Heart right ventricle (tissue), 16 donors: ENCODE results near the gene RNASET2. TPM values are rescaled to one million over a fixed set of nuclear protein-coding genes. Genes with fewer than 3 reads are reported as not detected.

ENCODE experiments used
- ATAC-seq, 8 donors: fragments of 200-7000 bp; cut with Tn5 transposase; one replicate each; pipeline ENCODE4 v1.9.1; 2020; ENCODE audit warnings: mild to moderate bottlenecking in 8 of 8, moderate library complexity in 8 of 8, moderate number of reproducible peaks in 1 of 8
- DNase-seq, 2 donors: peaks; one replicate each; pipeline ENCODE4 v3.0.0-alpha.2; 2020
- H3K27ac ChIP-seq, 10 donors: fragments of 200-600 bp; sonication (generic) in 2 of 10; one replicate each; pipeline versions ENCODE4 v1.5.0 to v1.8.0; 2020 to 2022; ENCODE audit warnings: mild to moderate bottlenecking in 3 of 10
- H3K27me3 ChIP-seq, 7 donors: fragments of 200-600 bp; one replicate each; pipeline ENCODE4 v1.8.0; 2021 to 2022; ENCODE audit warnings: mild to moderate bottlenecking in 2 of 7
- H3K36me3 ChIP-seq, 9 donors: fragments of 200-600 bp; sonication (generic) in 1 of 9; one replicate each; pipeline versions ENCODE4 v1.5.0 to v1.8.0; 2020 to 2022; ENCODE audit warnings: mild to moderate bottlenecking in 2 of 9
- H3K4me1 ChIP-seq, 9 donors: fragments of 200-600 bp; sonication (generic) in 1 of 9; one replicate each; pipeline versions ENCODE4 v1.5.0 to v1.8.0; 2020 to 2022; ENCODE audit warnings: mild to moderate bottlenecking in 4 of 9
- H3K4me3 ChIP-seq, 10 donors: fragments of 200-600 bp; sonication (generic) in 2 of 10; one replicate each; pipeline versions ENCODE4 v1.5.0 to v1.8.0; 2020 to 2022; ENCODE audit warnings: mild to moderate bottlenecking in 7 of 10, moderate library complexity in 2 of 10
- H3K9me3 ChIP-seq, 11 donors: fragments of 200-600 bp in 10 of 11; sonication (generic) in 2 of 11; one replicate each; pipeline versions ENCODE4 v1.5.0 to v1.8.0; 2013 to 2022; ENCODE audit warnings: mild to moderate bottlenecking in 2 of 11, control low read depth in 1 of 11, moderate library complexity in 1 of 11
- WGBS, 2 donors: extraction: QIAGEN DNeasy Blood & Tissue Kit; methylation state at CpG; one replicate each; pipeline ENCODE4 v1.1.7; 2013; ENCODE audit warnings: inconsistent platforms in 1 of 2; 5-methylcytosine and 5-hydroxymethylcytosine counted together
- intact Hi-C, 10 donors: fragments of 100-400 bp; cut with DNase I; formaldehyde crosslinking; loops; one replicate each; pipeline versions ENCODE4 v1.11.1 to v1.14.2; 2022
- polyA plus RNA-seq, 2 donors: library from polyadenylated mRNA; stranded (reverse); fragments of 200-250 nt; gene quantifications; one replicate each; pipeline ENCODE4 v1.2.3, GENCODE V29; 2013
- total RNA-seq, 10 donors: library from RNA; stranded (reverse); fragmentation: NEBNext Ultra II Directional in 3 of 10; extraction: Animal tissue kit (Norgen Biotek cat#: 25700) in 3 of 10; gene quantifications; one replicate each; pipeline versions ENCODE4 v1.2.1 to v1.2.4, GENCODE V29; 2021 to 2023
- TF ChIP-seq, protein P1 (sequence below), 9 donors: fragments of 200-600 bp; sonication (generic) in 2 of 9; IDR thresholded peaks; one replicate each; pipeline versions ENCODE4 v1.5.0 to v1.8.0; 2021 to 2022; ENCODE audit warnings: antibody characterized with exemption in 9 of 9, mild to moderate bottlenecking in 5 of 9, moderate library complexity in 1 of 9
- donor health status: Arrhythmogenic right ventricular cardiomyopathy.
- donor health status: ischemic (EF 13 %, LVEDD 7.1; RV severe dilation, severe dysfunction).
- donor health status: healthy with polysubstance abuse.
- donor health status: DM: no; HTN: yes; CAD: no.
- donor health status: DM: no; HTN: no; CAD: no.
- donor health status: ischemic (EF 25% LVEDD 6.9; RV normal size, moderate dysfunction).
- donor health status: ischemic (EF 25% LVEDD 5.7; RV mildly dilated, moderate dysfunction).
- donor health status: healthy.
- donor health status: DM: yes; HTN: yes; CAD: no.
- donor health status: Ischemic cardiomyopathy.
- donor health status: ischemic (EF 35%, LVEDD 5.7; RV mildly dilated, moderate dysfunction).
- donor health status: nonischemic (EF 11% LVEDD 7.7; RV severe dilation, severe dysfunction).
- donor health status: DM: yes; HTN: yes; CAD: no.
- donor health status: PGD.
- donor health status: ischemic (EF 29% LVEDD 5.4; RV normal size, mild dysfunction).
- donor health status: nonischemic (EF 23%, LVEDD 6.1; RV moderate dilation, normal function).

RNASET2 gene
- total and polyA plus RNA-seq, 12 donors, result 7.1 to 44.3 (median 12.1) TPM

DNA sequence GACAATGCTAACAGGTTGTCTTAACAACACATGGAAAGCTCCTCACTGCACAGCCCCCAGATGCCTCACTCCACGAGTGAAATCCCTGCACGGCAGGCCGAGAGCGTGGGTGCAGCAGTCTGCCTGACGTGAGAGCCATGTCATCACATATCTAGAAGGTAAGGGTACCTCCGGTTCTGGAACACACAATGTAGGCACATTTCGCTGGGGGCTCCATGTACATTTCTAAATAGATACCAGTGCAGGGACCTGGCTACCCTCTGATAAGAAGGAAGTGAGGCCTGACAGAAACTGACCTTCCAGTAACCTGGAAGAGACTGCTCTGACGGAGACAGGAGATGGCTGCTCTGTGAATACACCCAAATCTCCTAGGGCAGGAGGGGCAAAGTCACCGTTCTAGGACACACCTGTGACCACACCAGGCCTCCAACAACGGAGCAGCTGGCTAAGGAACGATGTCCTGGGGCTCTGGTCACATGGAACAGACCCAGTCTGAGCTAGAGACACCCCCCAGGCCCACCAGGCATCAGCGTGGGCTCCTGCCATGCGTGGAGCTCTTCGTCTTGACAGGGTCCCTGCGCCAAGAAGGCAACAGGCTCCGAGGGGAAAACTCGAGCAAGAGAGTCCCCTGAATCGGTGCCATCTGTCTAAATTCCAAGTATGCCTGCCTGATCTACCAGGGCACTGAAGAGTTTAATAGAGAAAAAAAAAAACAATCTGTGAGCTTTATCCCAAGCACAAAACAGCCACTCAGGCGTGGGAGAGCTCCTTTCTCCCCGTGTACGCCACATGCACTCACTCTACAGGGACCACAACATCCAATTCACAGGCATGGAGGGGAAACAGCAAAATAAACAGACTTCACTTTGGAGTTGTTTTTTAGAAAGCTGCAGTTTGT lies 27.5 kb downstream of the RNASET2 start:
- H3K27ac ChIP-seq, result peak overlapping the region; percentile 44 to 88 (median 78)
- no peaks in the 10 kb centered on the region for H3K27me3 ChIP-seq
- DNase-seq, result no peak
- H3K36me3 ChIP-seq, result peaks cover 0 to 60% (median 3%) of the 10 kb centered on the region in 9 donors
- peaks cover 0 to 39% (median 10%) of the 10 kb centered on the region in 9 donors for H3K4me1 ChIP-seq
- H3K9me3 ChIP-seq, result no peaks in the 10 kb centered on the region
- H3K4me3 ChIP-seq, result peak overlapping the region in 2 of 10 donors; percentile 7 to 40
- WGBS, 2 donors, result 70 to 79% methylated on average over 21 of the region's 21 CpGs
- intact Hi-C loops, result loop anchor here in 1 of 10 donors (2.0 kb wide), 1 partner anchor 22 kb away; no protein-coding TSS in a partner anchor
- ATAC-seq, result peak in 3 of 8 donors; percentile 9 to 27 (median 26)
- TF ChIP-seq, protein P1, sequence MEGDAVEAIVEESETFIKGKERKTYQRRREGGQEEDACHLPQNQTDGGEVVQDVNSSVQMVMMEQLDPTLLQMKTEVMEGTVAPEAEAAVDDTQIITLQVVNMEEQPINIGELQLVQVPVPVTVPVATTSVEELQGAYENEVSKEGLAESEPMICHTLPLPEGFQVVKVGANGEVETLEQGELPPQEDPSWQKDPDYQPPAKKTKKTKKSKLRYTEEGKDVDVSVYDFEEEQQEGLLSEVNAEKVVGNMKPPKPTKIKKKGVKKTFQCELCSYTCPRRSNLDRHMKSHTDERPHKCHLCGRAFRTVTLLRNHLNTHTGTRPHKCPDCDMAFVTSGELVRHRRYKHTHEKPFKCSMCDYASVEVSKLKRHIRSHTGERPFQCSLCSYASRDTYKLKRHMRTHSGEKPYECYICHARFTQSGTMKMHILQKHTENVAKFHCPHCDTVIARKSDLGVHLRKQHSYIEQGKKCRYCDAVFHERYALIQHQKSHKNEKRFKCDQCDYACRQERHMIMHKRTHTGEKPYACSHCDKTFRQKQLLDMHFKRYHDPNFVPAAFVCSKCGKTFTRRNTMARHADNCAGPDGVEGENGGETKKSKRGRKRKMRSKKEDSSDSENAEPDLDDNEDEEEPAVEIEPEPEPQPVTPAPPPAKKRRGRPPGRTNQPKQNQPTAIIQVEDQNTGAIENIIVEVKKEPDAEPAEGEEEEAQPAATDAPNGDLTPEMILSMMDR (IDR thresholded peaks at IDR 0.05), result no peak

GRCh38 chr6:166927935-166928643 lies 28.3 kb downstream of the RNASET2 start:
- peak overlapping the region in 4 of 10 donors; percentile 11 to 40 (median 14) for H3K4me3 ChIP-seq
- H3K27ac ChIP-seq, result peak overlapping the region; percentile 20 to 88 (median 78)

DNA sequence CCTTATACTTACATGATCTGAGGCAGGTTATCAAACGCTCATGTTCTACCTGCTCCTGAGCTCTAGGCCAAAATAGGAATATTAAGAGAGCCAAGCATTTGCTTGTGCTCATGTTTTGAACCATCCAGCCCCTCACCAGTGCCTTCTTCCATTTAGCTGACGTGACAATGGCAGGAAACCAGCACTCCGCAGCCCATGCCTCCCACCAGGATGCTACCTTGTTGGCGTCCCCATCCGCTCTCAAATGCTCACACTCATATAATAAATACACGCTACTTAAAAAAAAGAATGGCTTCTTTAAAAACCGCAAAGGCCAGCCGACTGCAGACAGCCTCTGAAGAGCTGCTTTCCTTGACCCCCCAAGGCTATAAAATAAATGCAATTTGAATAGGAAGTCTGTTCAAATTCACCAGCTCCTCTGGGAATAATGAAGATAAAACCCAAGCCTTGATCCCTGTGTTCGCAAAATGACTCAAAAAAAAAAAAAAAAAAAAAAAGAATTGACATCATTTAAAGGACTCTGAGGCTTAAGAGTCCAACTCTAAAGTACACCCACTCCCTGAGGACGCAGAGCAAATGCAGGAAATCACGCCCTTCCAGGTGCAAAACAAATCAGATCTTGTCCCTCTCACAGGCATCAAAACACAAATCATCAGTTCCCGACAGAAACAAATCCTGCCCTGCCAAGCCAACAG lies 29.0 kb downstream of the RNASET2 start:
- WGBS, 2 donors, result 60 to 63% methylated on average over 12 of the region's 12 CpGs

More at GRCh38 chr6:166927935-166928643, 28.3 kb downstream of the RNASET2 start:
- Histone ChIP-seq H3K27me3 (no peaks in the 10 kb centered on the region), H3K4me1 (peaks cover 0 to 39% (median 10%) of the 10 kb centered on the region in 9 donors), H3K9me3 (no peaks in the 10 kb centered on the region), H3K36me3 (peaks cover 0 to 52% (median under 1%) of the 10 kb centered on the region in 9 donors)
- intact Hi-C loops, result loop anchor here in 1 of 10 donors (2.0 kb wide), 1 partner anchor 23 kb away; no protein-coding TSS in a partner anchor
- ATAC-seq, result peak in 5 of 8 donors; percentile 4 to 39 (median 30)
- DNase-seq, result no peak
- 63 to 73% methylated on average over 13 of the region's 13 CpGs for WGBS, 2 donors
- TF ChIP-seq, protein P1 (IDR thresholded peaks at IDR 0.05), result no peak

More for the DNA sequence above, 29.0 kb downstream of the RNASET2 start:
- Histone ChIP-seq H3K9me3 (no peaks in the 10 kb centered on the region), H3K4me3 (peak overlapping the region in 3 of 10 donors; percentile 11 to 40 (median 18)), H3K27me3 (no peaks in the 10 kb centered on the region), H3K4me1 (peaks cover 0 to 39% (median 10%) of the 10 kb centered on the region in 9 donors), H3K27ac (peak overlapping the region in 9 of 10 donors; percentile 48 to 88 (median 78)), H3K36me3 (peaks cover 0 to 45% (median 0%) of the 10 kb centered on the region in 9 donors)
- intact Hi-C loops, result no loop called here
- DNase-seq (peak in 1 of 2 donors; percentile 56), ATAC-seq (peak; percentile 31 to 90 (median 73))
- TF ChIP-seq, protein P1 (IDR thresholded peaks at IDR 0.05), result no peak
